Adrenal gland (tissue), 12 donors: ENCODE data around the gene CACNA1E. TPM values are rescaled to one million over a fixed set of nuclear protein-coding genes. Genes with fewer than 3 reads are reported as not detected.
A peak's percentile ranks its signal among the peaks of the same experiment; 100 is the strongest.

Experiments
- DNase-seq, 7 donors: peaks; one replicate each; pipeline ENCODE4 v3.0.0-alpha.2; 2019 to 2020
- H3K27ac ChIP-seq, 5 donors: fragments of 200-600 bp; sonication (generic) in 4 of 5; 1 replicate in 3 of 5; 2 replicates in 2 of 5; pipeline versions ENCODE4 v1.5.1 to v1.8.0; 2016 to 2020; ENCODE audit warnings: mild to moderate bottlenecking in 1 of 5
- H3K27me3 ChIP-seq: fragments of 200-600 bp; 2 replicates; pipeline ENCODE4 v1.8.0; 2021
- H3K36me3 ChIP-seq, 2 donors: fragments of 200-600 bp; replicated peaks in 1 of 2; 1 replicate in 1 of 2; 2 replicates in 1 of 2; pipeline versions ENCODE4 v1.5.1 to v1.8.0; 2018 to 2022
- H3K4me1 ChIP-seq, 2 donors: fragments of 200-600 bp; replicated peaks in 1 of 2; 1 replicate in 1 of 2; 2 replicates in 1 of 2; pipeline versions ENCODE4 v1.5.1 to v1.8.0; 2018 to 2021
- H3K4me3 ChIP-seq, 4 donors: fragments of 200-600 bp; sonication (generic) in 3 of 4; one replicate each; pipeline ENCODE4 v1.5.1; 2016 to 2018
- H3K9me3 ChIP-seq, 3 donors: fragments of 200-600 bp; sonication (generic) in 1 of 3; replicated peaks in 1 of 3; 1 replicate in 2 of 3; 2 replicates in 1 of 3; pipeline versions ENCODE4 v1.5.1 to v1.8.0; 2016 to 2021
- POLR2A ChIP-seq, 2 donors: fragments of 450-650 bp; IDR thresholded peaks; one replicate each; pipeline ENCODE4 v1.6.1; 2017; ENCODE audit warnings: antibody characterized with exemption in 2 of 2, mild to moderate bottlenecking in 2 of 2, moderate library complexity in 1 of 2
- WGBS, 4 donors: extraction: QIAGEN DNeasy Blood & Tissue Kit in 2 of 4; methylation state at CpG; one replicate each; pipeline versions ENCODE4 v1.1.5 to v1.1.7; 2013 to 2017; 5-methylcytosine and 5-hydroxymethylcytosine counted together
- intact Hi-C, 2 donors: fragments of 100-400 bp; cut with DNase I; formaldehyde crosslinking; loops; one replicate each; pipeline versions ENCODE4 v1.14.1 to v1.15.0; 2022 to 2023
- polyA plus RNA-seq, 3 donors: library from polyadenylated mRNA; stranded (reverse); fragments of 200-250 nt in 2 of 3; fragments of 350-450 nt in 1 of 3; fragmentation: Illumina TruSeq in 1 of 3; extraction: RNeasy Lipid Tissue Mini Kit (QIAGEN cat#74804) in 1 of 3; gene quantifications; one replicate each; pipeline ENCODE4 v1.2.3, GENCODE V29; 2013 to 2014
- total RNA-seq, 9 donors: library from RNA; depleted of rRNA in 4 of 9; stranded (reverse); fragments of >200 nt in 4 of 9; fragments of 120-200 nt in 1 of 9; fragmentation: NEBNext Ultra II Directional in 1 of 9; extraction: Animal tissue kit (Norgen Biotek cat#: 25700) in 1 of 9; gene quantifications; one replicate each; pipeline versions ENCODE4 v1.1.0 to v1.2.4, GENCODE V29; 2013 to 2023
- TF ChIP-seq, protein P1 (sequence below), 6 experiments: fragments of 450-650 bp in 4 of 6; fragments of 200-600 bp in 2 of 6; sonication (generic) in 1 of 6; IDR thresholded peaks; 1 replicate in 5 of 6; 2 replicates in 1 of 6; pipeline versions ENCODE4 v1.5.1 to v1.8.0; 2016 to 2021; ENCODE audit warnings: antibody characterized with exemption in 6 of 6, mild to moderate bottlenecking in 2 of 6, moderate library complexity in 1 of 6
- donor health status: healthy with polysubstance abuse.
- donor health status: Bipolar disorder and iron deficiency.
- donor health status: DM: yes; HTN: yes; CAD: no.
- donor health status: DM: no; HTN: no; CAD: no.
- donor health status: DM: no; HTN: no; CAD: no.
- donor health status: DM: yes; HTN: yes; CAD: no.

The CACNA1E gene
- total and polyA plus RNA-seq, 12 donors, result 0.08 to 3.2 (median 1.3) TPM; not detected in 3

- intact Hi-C loops, result loop anchor here (10.0 kb wide), 2 partner anchors 186 to 906 kb away; partner anchors contain the start of gene GLUL (in 1 of the 2)
- Histone ChIP-seq H3K9me3 (no peaks in the 10 kb centered on the region), H3K4me3 (no peak overlapping the region), H3K27me3 (peaks cover 40% of the 10 kb centered on the region), H3K36me3 (no peaks in the 10 kb centered on the region), H3K4me1 (no peaks in the 10 kb centered on the region), H3K27ac (no peak overlapping the region)
- TF ChIP-seq, protein P1, sequence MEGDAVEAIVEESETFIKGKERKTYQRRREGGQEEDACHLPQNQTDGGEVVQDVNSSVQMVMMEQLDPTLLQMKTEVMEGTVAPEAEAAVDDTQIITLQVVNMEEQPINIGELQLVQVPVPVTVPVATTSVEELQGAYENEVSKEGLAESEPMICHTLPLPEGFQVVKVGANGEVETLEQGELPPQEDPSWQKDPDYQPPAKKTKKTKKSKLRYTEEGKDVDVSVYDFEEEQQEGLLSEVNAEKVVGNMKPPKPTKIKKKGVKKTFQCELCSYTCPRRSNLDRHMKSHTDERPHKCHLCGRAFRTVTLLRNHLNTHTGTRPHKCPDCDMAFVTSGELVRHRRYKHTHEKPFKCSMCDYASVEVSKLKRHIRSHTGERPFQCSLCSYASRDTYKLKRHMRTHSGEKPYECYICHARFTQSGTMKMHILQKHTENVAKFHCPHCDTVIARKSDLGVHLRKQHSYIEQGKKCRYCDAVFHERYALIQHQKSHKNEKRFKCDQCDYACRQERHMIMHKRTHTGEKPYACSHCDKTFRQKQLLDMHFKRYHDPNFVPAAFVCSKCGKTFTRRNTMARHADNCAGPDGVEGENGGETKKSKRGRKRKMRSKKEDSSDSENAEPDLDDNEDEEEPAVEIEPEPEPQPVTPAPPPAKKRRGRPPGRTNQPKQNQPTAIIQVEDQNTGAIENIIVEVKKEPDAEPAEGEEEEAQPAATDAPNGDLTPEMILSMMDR (IDR thresholded peaks at IDR 0.05), result no peak
- TF ChIP-seq POLR2A (IDR thresholded peaks at IDR 0.05), result no peak
- no peak for DNase-seq
- 60 to 73% (median 63%) methylated on average over 1 of the region's 1 CpG for WGBS, 4 donors
Observed at GRCh38 chr1:181488866-181489265, 5.5 kb downstream of the CACNA1E start.

- intact Hi-C loops, result no loop called here
- WGBS, 4 donors, result 59 to 68% (median 64%) methylated on average over 2 of the region's 2 CpGs
- no peak overlapping the region for H3K27ac ChIP-seq
- H3K4me1 ChIP-seq, result no peaks in the 10 kb centered on the region
- H3K4me3 ChIP-seq, result no peak overlapping the region
- no peaks in the 10 kb centered on the region for H3K36me3 ChIP-seq
- DNase-seq, result no peak
- no peaks in the 10 kb centered on the region for H3K9me3 ChIP-seq
- peaks cover 26% of the 10 kb centered on the region for H3K27me3 ChIP-seq
- TF ChIP-seq, protein P1 (IDR thresholded peaks at IDR 0.05), result no peak
- TF ChIP-seq POLR2A (IDR thresholded peaks at IDR 0.05), result no peak
Observed at GRCh38 chr1:181490276-181490675, 7.0 kb downstream of the CACNA1E start.

GRCh38 chr1:181490740-181491712 lies 7.7 kb downstream of the CACNA1E start:
- H3K4me3 ChIP-seq, result no peak overlapping the region
- H3K9me3 ChIP-seq, result no peaks in the 10 kb centered on the region
- TF ChIP-seq, protein P1 (IDR thresholded peaks at IDR 0.05), result no peak
- TF ChIP-seq POLR2A (IDR thresholded peaks at IDR 0.05), result no peak
- WGBS, 4 donors, result 44 to 60% (median 56%) methylated on average over 8 of the region's 8 CpGs
- intact Hi-C loops, result no loop called here
- no peaks in the 10 kb centered on the region for H3K4me1 ChIP-seq
- H3K36me3 ChIP-seq, result no peaks in the 10 kb centered on the region
- H3K27ac ChIP-seq, result no peak overlapping the region
- peaks cover 19% of the 10 kb centered on the region for H3K27me3 ChIP-seq
- DNase-seq, result peak in 1 of 7 donors; percentile 2

GRCh38 chr1:181493166-181493565 lies 9.8 kb downstream of the CACNA1E start:
- H3K4me3 ChIP-seq, result no peak overlapping the region
- DNase-seq, result no peak
- no peak for TF ChIP-seq POLR2A (IDR thresholded peaks at IDR 0.05)
- TF ChIP-seq, protein P1 (IDR thresholded peaks at IDR 0.05), result no peak
- H3K36me3 ChIP-seq, result no peaks in the 10 kb centered on the region
- no peaks in the 10 kb centered on the region for H3K9me3 ChIP-seq
- peaks cover 6% of the 10 kb centered on the region for H3K27me3 ChIP-seq
- H3K4me1 ChIP-seq, result no peaks in the 10 kb centered on the region
- intact Hi-C loops, result no loop called here
- no peak overlapping the region for H3K27ac ChIP-seq
- WGBS, 4 donors, result 41 to 55% (median 46%) methylated on average over 3 of the region's 3 CpGs
